OCI-LY1 (cell line): ENCODE data around the gene NCAM1.

Experiments
- H2AFZ ChIP-seq: fragments of 200-600 bp; sonication (generic), shearing (Covaris generic); 2 replicates; pipeline ENCODE4 v1.6.0; 2014; ENCODE audit warnings: antibody characterized with exemption, mild to moderate bottlenecking, low read length
- H3F3A ChIP-seq: fragments of 200-600 bp; sonication (generic), shearing (Covaris generic); 2 replicates; pipeline ENCODE4 v1.6.0; 2014; ENCODE audit warnings: mild to moderate bottlenecking, antibody characterized with exemption, low read length, moderate library complexity; ENCODE audit not compliant: insufficient read depth
- H3K27ac ChIP-seq: fragments of 200-600 bp; sonication (generic); 2 replicates; pipeline ENCODE4 v1.5.1; 2014; ENCODE audit warnings: low read length, mixed run types, mild to moderate bottlenecking, low read depth; ENCODE audit not compliant: poor library complexity, severe bottlenecking
- H3K27me3 ChIP-seq: fragments of 200-600 bp; sonication (generic); 2 replicates; pipeline ENCODE4 v1.6.0; 2014; ENCODE audit warnings: antibody characterized with exemption, mild to moderate bottlenecking, low read length, moderate library complexity; ENCODE audit not compliant: insufficient read depth
- H3K36me3 ChIP-seq: fragments of 200-600 bp; sonication (generic); 2 replicates; pipeline ENCODE4 v1.6.1; 2014; ENCODE audit warnings: mild to moderate bottlenecking, antibody characterized with exemption, low read length, moderate library complexity, mixed read lengths; ENCODE audit not compliant: insufficient read depth
- H3K4me1 ChIP-seq: fragments of 200-600 bp; sonication (generic); 2 replicates; pipeline ENCODE4 v1.5.1; 2014; ENCODE audit warnings: mild to moderate bottlenecking, low read length, moderate library complexity; ENCODE audit not compliant: insufficient read depth, severe bottlenecking
- H3K4me2 ChIP-seq: fragments of 200-600 bp; sonication (generic), shearing (Covaris generic); 2 replicates; pipeline ENCODE4 v1.6.1; 2014; ENCODE audit warnings: low read length
- H3K4me3 ChIP-seq: fragments of 200-600 bp; sonication (generic); 2 replicates; pipeline ENCODE4 v1.5.1; 2014; ENCODE audit warnings: low read length, low read depth, mild to moderate bottlenecking, mixed read lengths; ENCODE audit not compliant: poor library complexity, severe bottlenecking
- H3K79me2 ChIP-seq: fragments of 200-600 bp; shearing (Covaris generic); 2 replicates; pipeline ENCODE4 v1.6.1; 2016; ENCODE audit warnings: mixed run types, low read length, mixed read lengths; ENCODE audit not compliant: insufficient read depth
- H3K9ac ChIP-seq: fragments of 200-600 bp; sonication (generic), shearing (Covaris generic); 2 replicates; pipeline ENCODE4 v1.6.1; 2014; ENCODE audit warnings: mild to moderate bottlenecking, low read length, mixed read lengths
- H3K9me2 ChIP-seq: fragments of 200-600 bp; sonication (generic), shearing (Covaris generic); 2 replicates; pipeline ENCODE4 v1.6.1; 2014; ENCODE audit warnings: low read depth, mild to moderate bottlenecking, low read length, mixed read lengths
- H3K9me3 ChIP-seq: fragments of 200-600 bp; shearing (Covaris generic); 2 replicates; pipeline ENCODE4 v1.6.1; 2014; ENCODE audit warnings: low read length, mixed read lengths
- H4K20me1 ChIP-seq: fragments of 200-600 bp; sonication (generic), shearing (Covaris generic); 2 replicates; pipeline ENCODE4 v1.6.0; 2016; ENCODE audit warnings: mild to moderate bottlenecking, low read length; ENCODE audit not compliant: insufficient read depth
- CTCF ChIP-seq: fragments of 200-600 bp; sonication (generic), shearing (Covaris generic); IDR thresholded peaks from 2 replicates; pipeline ENCODE4 v1.5.1; 2017; ENCODE audit warnings: mild to moderate bottlenecking, antibody characterized with exemption, low read length, moderate library complexity, mixed read lengths
- EZH2 ChIP-seq: fragments of 200-600 bp; sonication (generic), shearing (Covaris generic); IDR thresholded peaks from 2 replicates; pipeline ENCODE4 v1.8.0; 2017; ENCODE audit warnings: borderline replicate concordance, mixed run types, mild to moderate bottlenecking, antibody characterized with exemption, low read length, moderate library complexity, mixed read lengths

NCAM1 gene

GRCh38 chr11:113021111-113021510, 59.9 kb downstream of the NCAM1 start:
- Histone ChIP-seq H3K9ac (no peak overlapping the region), H3K36me3 (no peaks in the 10 kb centered on the region), H3K4me2 (no peak overlapping the region), H4K20me1 (no peaks in the 10 kb centered on the region), H3K9me3 (no peaks in the 10 kb centered on the region), H3K4me1 (no peaks in the 10 kb centered on the region), H3K9me2 (no peaks in the 10 kb centered on the region), H3K79me2 (no peaks in the 10 kb centered on the region), H3K27ac (no peak overlapping the region), H3F3A (no peaks in the 10 kb centered on the region), H2AFZ (no peak overlapping the region), H3K27me3 (no peaks in the 10 kb centered on the region; the same call in 1 of the 2 replicates), H3K4me3 (no peak overlapping the region)
- TF ChIP-seq EZH2 (no peak), CTCF (no peak)

DNA sequence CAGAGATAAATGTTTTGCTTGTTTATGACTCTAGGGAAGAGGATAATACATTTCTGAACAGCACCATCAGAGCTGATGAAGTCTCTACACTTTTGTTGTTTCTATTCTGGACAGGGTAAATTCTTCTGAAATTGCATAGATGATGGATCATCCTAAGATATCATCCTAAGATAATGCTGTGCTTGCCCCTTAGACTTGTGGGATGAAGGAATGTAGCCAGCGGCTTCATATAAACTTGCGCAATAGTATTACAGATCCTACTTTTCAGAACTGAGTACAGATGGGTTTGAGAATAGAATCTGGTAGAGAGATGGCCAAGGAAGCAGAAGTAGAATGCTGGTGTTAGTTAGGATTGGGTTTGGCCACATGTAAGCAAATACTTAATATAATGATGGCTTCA, 61.0 kb downstream of the NCAM1 start:
- Histone ChIP-seq H3K4me1 (no peaks in the 10 kb centered on the region), H3K27ac (no peak overlapping the region), H3K4me3 (no peak overlapping the region), H3K9ac (no peak overlapping the region), H3K4me2 (no peak overlapping the region), H3K9me2 (no peaks in the 10 kb centered on the region), H3K36me3 (no peaks in the 10 kb centered on the region), H3K27me3 (no peaks in the 10 kb centered on the region; the same call in 1 of the 2 replicates), H3F3A (no peaks in the 10 kb centered on the region), H4K20me1 (no peaks in the 10 kb centered on the region), H3K9me3 (no peaks in the 10 kb centered on the region), H3K79me2 (no peaks in the 10 kb centered on the region), H2AFZ (no peak overlapping the region)
- TF ChIP-seq EZH2, result no peak
- TF ChIP-seq CTCF, result no peak

DNA sequence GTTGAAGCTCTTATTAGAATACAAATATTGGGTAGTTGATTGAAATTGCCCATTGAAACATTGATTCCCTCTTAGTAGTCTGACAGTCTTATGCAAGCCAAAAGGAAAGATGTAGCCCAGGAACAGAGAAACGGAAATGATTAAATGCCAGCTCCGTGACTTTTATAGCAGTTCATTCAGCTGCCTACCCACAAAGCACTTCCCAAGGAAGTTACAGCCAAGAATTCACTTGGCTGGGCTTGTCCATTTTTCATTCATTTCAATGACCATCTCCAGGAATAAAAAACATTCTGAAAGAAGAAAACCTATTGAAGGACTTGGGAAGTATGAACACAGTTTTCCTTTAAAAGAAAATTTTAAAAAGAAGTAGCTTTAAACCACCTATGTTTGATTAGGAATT, 62.0 kb downstream of the NCAM1 start:
- H3K79me2 ChIP-seq, result no peaks in the 10 kb centered on the region
- H3K9me3 ChIP-seq, result no peaks in the 10 kb centered on the region

More for the DNA sequence above, 62.0 kb downstream of the NCAM1 start:
- no peaks in the 10 kb centered on the region for H3K9me2 ChIP-seq
- H2AFZ ChIP-seq, result no peak overlapping the region
- H3F3A ChIP-seq, result no peaks in the 10 kb centered on the region
- H3K36me3 ChIP-seq, result no peaks in the 10 kb centered on the region
- H3K4me2 ChIP-seq, result no peak overlapping the region
- no peak overlapping the region for H3K27ac ChIP-seq
- H3K4me3 ChIP-seq, result no peak overlapping the region
- H3K27me3 ChIP-seq, result no peaks in the 10 kb centered on the region; the same call in 1 of the 2 replicates
- no peaks in the 10 kb centered on the region for H4K20me1 ChIP-seq
- TF ChIP-seq CTCF (no peak), EZH2 (no peak)
- H3K4me1 ChIP-seq, result no peaks in the 10 kb centered on the region
- H3K9ac ChIP-seq, result no peak overlapping the region
